HS-5 (cell line): ENCODE measurements around the gene SESN1.

Experiments
- DNase-seq: peaks from one replicate; pipeline ENCODE4 v3.0.0-alpha.2; 2012; ENCODE audit warnings: low read depth

SESN1 gene

DNA sequence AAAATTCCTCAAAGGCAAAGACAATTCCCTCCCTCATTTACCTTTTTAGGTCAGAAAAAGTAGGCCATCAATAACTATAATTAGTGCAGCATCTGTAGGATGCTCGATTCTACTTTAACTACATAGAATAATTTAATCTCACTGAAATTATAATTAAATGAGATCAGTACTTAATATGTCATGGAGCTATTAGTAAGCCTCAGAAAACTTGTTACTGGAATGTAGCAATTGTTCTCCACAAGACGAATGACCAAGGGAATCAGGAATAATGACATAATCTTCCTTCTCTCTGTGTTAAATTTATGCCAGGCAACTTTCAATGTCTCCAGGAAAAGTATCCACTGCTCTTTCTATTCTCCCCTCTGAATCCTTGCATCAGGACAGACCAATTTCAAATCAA is 34.1 kb downstream of the SESN1 start:
- no peak for DNase-seq

DNA sequence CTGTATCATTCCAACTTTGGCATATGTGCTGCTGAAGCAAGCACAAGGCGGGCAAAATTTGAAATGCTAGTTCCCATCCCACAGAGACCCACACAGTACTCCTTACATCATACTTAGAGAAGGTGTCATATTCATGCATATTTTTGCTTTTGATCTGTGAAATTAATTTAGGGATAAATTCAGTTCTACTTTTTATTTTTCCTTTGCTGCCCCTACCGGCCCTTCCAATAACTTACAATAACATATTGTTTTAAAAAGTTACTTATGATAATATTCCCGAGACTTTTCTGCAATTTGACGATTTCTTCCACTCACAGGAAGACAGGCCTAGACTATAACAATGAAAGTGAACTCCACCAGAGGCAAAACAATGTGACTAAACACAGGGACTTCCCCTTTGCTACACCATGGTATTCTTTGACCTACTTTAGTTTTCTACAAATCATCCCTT is 35.0 kb downstream of the SESN1 start:
- no peak for DNase-seq

- DNase-seq = no peak
These were observed 35.5 kb downstream of the SESN1 start for GRCh38 chr6:109059153-109059552.

DNA sequence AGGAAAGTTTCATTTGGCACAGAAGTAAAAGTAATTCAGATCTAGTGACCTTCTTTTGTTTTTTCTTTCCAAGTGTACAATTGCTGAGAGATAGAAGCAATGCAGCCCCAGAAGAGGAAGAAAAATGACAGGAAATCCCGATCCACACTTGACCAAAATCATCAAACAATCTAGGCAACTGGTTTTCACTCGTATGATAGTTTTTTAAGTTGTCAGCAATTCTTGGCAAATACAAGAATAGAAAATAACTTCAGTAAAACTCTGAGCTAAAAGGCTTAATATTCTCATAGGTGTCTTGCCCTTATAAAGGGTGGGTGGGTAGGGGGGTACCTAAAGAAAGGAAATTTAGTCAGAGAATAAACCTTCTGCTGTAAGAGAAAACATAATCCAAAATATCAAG is 36.0 kb downstream of the SESN1 start:
- no peak for DNase-seq

GRCh38 chr6:109056661-109057060 is 38.0 kb downstream of the SESN1 start:
- DNase-seq = no peak

DNA sequence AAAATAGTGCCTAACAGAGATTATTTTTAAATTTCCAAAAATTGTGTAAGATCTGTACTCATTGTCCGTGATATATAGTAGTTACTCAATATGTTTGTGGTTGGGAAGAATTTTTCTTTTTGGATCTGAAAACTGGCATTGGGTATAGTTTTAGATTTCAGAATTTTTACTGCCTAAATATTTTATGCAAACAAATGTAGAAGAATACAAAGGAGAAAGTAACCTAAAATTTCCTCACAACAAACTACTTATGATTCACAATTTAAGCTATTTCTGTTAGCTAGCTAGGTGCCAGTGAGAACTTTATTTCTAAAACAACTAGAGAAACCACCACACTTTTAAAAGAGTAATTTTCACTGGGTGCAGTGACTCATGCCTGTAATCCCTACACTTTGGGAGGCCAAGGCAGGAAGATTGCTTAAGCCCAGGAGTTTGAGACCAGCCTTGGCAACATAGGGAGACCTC is 38.8 kb downstream of the SESN1 start:
- no peak for DNase-seq

GRCh38 chr6:109053336-109053735 is 41.3 kb downstream of the SESN1 start:
- no peak for DNase-seq

- no peak for DNase-seq
These were observed 41.8 kb downstream of the SESN1 start for GRCh38 chr6:109052852-109053251.

GRCh38 chr6:109052018-109052651 is 42.5 kb downstream of the SESN1 start:
- DNase-seq = no peak

GRCh38 chr6:109051301-109052017 is 43.2 kb downstream of the SESN1 start:
- DNase-seq = no peak

- DNase-seq = no peak
These were observed 44.1 kb downstream of the SESN1 start for GRCh38 chr6:109050447-109051102.

- no peak for DNase-seq
These were observed 44.6 kb downstream of the SESN1 start for GRCh38 chr6:109050012-109050411.

DNA sequence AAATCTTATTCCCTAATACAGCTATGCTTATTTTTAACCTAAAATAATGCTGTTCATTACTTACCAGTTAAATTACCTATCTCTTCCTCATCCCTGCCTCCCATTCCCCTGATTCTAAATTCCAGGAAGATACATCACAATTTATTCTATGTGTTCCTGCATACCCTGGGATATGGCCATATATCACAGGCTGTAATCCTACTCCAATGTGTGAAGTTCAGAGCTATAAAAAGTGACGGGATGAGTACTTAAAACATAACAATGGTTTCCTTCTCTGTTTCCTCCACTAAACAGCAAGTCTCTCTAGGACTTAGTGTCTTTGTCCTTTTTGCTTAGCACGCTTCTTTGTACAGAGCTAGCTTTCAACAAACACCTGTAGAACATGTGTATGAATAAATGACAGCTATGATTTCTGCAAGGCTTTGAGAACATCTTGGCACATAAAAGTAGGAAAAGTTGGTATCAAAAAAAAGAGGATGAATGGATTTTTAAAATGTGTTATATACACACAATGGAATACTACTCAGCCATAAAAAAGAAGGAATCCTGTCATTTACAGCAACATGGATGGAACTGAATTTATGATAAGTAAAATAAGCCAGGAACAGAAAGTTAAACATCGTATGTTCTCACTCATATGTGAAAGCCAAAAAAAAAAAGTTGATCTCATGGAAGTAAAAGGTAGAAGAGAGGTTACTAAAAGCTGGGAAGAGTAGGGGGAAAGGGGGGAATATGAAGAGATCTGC is 45.8 kb downstream of the SESN1 start:
- no peak for DNase-seq

GRCh38 chr6:109048176-109048575 is 46.5 kb downstream of the SESN1 start:
- no peak for DNase-seq

DNA sequence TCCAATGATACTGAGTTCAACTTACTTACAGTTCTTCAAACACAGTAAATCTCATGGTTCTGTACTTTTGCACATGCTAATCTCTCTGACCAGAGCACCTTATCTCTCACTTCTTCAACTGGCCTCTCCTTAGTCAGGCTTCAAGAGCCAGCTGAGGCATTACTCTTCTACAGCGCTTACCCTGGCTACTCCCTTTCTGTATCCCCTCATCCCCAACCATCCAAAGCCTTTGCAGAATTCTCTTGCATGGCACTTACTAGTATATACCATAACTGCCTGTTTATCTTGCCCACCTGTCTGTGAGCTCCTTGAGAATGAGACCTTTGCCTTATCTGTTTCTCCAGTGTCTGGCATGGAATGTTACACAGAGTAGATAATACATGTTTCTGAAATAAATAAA is 49.2 kb downstream of the SESN1 start:
- DNase-seq = no peak

DNA sequence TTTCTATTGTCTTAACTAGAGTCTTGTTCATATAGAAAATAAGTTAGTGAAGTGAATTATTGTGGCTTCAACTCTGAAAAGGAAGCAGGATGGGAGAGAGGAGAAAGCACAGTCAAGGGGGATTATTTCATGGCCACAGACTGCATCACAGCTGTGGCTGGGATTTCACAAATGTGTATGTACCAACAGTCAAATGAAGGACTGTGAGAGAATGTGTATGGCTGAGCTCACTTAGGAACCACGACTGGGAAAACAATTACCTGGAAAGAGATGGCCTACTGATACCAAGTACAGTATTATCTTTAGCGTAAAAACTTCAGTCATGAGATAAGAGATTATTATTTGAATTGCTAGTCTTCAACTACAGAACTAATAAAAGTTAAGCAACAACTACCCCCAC is 54.9 kb downstream of the SESN1 start:
- no peak for DNase-seq

DNA sequence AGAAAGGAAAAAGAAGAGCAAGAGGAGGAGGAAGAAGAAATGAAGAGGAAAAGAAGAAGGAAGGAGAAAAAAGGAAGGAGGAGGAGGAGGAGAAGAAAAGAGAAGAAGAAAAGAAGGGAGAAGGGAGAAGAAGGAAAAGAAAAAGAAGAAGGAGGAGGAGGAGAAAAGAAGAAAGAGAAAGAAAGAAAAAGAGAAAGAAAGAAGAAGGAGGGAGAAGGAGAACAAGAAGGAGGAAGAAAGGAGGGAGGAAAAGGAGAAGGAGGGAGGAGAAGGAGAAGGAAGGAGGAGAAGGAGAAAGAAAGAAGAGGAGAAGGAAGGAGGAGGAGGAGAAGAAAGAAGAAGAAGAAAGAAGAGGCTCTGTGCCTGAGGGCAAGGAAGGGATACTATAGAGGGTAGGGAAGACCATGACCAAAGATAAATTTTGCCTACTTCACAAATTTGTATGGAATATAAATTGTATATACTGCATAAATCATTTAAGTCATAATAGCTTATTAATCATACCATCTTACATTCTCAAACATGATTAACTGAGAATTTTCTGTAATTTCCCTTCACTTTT is 55.7 kb downstream of the SESN1 start:
- no peak for DNase-seq

DNA sequence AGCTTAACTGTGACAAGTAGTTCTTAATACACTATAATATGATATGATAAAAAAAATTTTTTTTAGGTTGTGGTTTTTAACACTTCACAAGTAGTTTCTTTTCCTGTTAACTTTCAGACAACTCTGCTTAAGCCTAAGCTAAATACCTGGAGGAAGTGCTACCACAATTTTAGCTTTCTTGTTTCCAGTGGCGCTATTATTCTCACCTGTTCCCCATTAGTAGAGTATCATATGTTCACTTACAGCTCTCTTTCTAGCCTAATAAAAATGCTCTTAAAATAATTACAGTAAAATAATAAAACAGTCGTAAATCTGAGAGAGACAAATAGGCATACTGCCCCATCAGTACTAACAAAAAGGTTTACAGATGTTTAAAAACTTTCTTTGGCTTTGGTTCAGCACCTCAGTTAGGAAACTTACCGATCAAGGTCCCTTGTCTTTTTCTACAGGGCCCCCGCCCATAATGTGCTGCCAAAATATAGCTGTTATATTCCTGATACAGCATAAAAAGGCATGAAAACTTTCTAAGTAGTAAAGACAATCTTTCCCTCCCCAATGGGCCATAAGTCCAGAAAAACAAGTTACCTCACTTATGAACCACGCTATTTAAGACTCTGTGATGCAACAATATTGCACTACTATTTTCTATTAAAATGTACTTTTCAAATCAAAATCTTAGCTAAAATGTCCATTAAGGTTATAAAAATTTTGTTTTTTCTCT is 57.9 kb downstream of the SESN1 start:
- no peak for DNase-seq

- no peak for DNase-seq
These were observed 60.1 kb downstream of the SESN1 start for GRCh38 chr6:109034526-109034925.

DNA sequence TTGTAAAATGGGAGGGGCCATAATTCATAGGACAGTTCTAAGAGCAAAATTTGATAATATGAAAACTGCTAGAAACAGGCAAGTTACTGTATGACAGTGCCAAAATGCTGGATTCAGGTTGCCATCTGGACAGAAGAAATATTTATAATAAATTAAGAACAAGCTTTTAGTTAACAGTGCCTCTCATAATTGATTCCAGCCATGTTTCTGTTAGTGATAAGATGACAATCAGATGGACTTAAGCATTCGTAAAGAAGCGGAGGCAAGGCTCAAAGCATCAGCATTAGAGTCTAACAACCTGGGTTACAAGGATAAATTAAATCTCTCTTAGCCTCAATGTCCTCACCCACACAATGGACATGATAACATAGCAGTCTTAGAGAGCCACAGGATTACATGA is 61.0 kb downstream of the SESN1 start:
- no peak for DNase-seq

DNA sequence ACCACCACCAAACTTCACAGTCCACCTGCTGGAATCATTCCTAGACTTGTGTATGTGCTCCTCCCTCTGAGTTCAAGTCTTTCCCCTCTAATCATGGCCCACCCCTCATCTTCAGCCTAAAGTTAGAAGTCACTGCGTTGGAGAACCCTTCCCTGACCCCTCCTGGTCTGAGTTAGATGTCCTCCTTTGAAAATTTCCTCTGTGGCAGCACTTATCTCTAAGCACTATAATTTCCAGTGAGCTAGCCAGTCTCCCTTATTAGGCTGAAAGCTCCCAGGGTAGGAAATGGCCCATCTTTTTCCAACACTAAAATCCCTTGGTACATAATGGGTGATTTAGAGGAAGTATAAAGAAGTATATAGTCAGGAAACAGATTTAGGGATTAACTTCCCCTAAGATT is 63.2 kb downstream of the SESN1 start:
- no peak for DNase-seq

- no peak for DNase-seq
These were observed 65.3 kb downstream of the SESN1 start for GRCh38 chr6:109029313-109029712.
